ENCODE results near the gene FGFR4. TPM values are rescaled to one million over a fixed set of nuclear protein-coding genes. Genes with fewer than 3 reads are reported as not detected.

FGFR4 gene
- total and polyA plus RNA-seq, 3 donors from 2014 or later: 7.8 to 10.3 (median 9.7) TPM

DNA sequence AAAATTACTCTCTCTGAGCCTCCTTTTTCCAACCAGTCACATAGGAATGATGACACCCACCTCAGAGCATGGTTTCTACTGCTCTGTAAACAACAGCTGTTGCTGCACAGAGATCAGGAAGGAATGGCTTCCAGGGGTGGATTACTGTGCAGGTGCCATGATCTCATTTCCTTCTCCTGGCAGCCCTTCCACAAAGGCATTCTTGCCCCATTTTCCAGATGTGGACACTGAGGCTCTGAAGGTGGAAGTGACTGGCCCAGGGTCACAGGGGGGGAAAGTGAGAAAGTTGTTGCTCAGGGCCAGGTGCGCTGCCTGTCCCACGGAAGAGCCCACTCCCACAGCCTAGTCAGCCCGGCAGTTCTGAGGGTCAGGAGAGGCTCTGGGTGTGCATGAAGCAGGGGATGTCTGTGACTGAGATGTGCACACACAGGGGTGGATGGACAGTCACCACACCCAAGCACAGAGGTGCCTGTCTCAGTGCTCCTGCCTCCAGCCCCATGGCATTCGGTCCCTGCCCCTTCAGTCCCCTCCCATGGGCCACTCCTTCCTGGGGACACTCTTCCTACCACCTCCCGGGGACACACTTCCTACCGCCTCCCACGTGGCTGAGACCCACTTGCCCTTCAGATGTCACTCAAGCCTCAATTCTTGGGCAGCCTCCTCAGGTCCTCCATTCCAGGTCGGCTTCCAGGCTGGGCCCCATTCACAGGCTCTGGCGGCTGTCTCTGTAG lies 17.0 kb downstream of the FGFR4 start:
- intact Hi-C loops (cut with DNase I; ENCODE audit: low total_unique reads): no loop called here
- no peak for DNase-seq
- H3K4me1 ChIP-seq: no peaks in the 10 kb centered on the region
- no peaks in the 10 kb centered on the region for H3K9me3 ChIP-seq
- WGBS, 2 donors: 69 to 80% methylated on average over 9 of the region's 9 CpGs
- no peaks in the 10 kb centered on the region for H3K36me3 ChIP-seq (ENCODE audit: low read depth, missing control alignments)
- no peak overlapping the region for H3K27ac ChIP-seq
- no peak overlapping the region for H3K4me3 ChIP-seq
- no peaks in the 10 kb centered on the region for H3K27me3 ChIP-seq
- TF ChIP-seq, protein P1, sequence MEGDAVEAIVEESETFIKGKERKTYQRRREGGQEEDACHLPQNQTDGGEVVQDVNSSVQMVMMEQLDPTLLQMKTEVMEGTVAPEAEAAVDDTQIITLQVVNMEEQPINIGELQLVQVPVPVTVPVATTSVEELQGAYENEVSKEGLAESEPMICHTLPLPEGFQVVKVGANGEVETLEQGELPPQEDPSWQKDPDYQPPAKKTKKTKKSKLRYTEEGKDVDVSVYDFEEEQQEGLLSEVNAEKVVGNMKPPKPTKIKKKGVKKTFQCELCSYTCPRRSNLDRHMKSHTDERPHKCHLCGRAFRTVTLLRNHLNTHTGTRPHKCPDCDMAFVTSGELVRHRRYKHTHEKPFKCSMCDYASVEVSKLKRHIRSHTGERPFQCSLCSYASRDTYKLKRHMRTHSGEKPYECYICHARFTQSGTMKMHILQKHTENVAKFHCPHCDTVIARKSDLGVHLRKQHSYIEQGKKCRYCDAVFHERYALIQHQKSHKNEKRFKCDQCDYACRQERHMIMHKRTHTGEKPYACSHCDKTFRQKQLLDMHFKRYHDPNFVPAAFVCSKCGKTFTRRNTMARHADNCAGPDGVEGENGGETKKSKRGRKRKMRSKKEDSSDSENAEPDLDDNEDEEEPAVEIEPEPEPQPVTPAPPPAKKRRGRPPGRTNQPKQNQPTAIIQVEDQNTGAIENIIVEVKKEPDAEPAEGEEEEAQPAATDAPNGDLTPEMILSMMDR (IDR thresholded peaks at IDR 0.05): no peak
- TF ChIP-seq POLR2A (IDR thresholded peaks at IDR 0.05): no peak

DNA sequence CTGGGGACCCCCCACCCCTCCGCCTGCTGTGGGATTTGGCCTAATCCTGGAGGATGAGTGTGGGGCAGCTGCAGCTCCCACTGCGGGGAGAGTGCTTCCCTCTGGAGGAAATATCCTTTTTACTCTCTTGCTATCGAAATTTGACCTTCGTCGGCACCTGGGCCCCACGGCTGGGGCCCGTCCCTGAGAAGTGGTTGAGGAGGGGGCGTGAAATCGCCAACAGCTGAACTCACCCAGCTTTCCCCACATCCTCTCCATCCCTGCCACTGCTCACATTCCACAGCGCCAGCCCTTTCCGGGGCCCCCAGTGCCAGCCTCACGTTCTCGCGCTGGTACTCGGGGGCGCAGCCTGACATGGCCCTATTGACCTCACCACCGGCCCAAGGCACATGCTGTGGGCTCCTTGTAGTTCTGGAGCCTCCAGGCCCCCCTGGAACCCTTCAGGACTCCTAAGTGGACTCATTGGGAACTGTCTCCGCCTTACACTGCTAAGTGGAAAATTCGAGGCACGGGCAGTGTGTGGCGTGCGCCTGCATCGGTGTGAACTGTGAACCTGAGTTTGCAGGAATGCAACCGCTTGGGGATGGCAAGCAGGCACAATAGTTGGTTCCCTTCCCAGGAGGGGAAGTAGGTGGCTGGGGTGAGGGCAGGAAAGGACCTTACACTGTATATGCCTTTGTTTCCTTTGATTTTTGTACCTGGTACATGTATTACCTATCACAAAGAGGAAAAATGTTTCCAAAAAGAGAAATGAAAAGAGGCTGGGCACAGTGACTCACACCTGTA lies 19.2 kb downstream of the FGFR4 start:
- Histone ChIP-seq H3K27ac (no peak overlapping the region), H3K9me3 (no peaks in the 10 kb centered on the region), H3K27me3 (no peaks in the 10 kb centered on the region), H3K36me3 (ENCODE audit: low read depth, missing control alignments) (no peaks in the 10 kb centered on the region), H3K4me3 (no peak overlapping the region), H3K4me1 (peaks cover 7% of the 10 kb centered on the region)
- TF ChIP-seq POLR2A (IDR thresholded peaks at IDR 0.05): no peak
- WGBS, 2 donors: 74 to 81% methylated on average over 19 to 24 of the region's 24 CpGs
- intact Hi-C loops (cut with DNase I; ENCODE audit: low total_unique reads): no loop called here
- DNase-seq: no peak

DNA sequence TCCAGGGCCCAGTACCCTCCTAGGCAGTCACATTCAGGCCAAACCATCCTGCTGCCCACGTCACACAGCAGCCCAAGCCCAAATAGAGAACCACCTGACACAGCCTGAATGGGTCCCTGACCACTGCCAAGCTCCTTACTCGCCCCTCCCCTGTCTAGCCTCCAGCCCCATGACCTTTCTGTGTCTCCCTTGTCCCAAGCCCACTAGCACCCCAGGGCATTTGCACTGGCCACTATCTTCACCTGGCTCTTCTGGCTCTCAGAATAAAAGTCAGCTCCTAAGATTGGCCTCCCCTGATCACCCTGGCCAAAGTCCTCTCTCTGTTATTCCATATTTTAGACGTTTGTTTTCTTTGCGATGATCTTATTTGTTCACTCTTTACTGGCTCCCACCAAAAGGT lies 20.4 kb downstream of the FGFR4 start:
- Histone ChIP-seq H3K4me3 (no peak overlapping the region), H3K27me3 (no peaks in the 10 kb centered on the region), H3K9me3 (no peaks in the 10 kb centered on the region), H3K27ac (no peak overlapping the region), H3K36me3 (ENCODE audit: low read depth, missing control alignments) (no peaks in the 10 kb centered on the region), H3K4me1 (peaks cover 7% of the 10 kb centered on the region)
- intact Hi-C loops (cut with DNase I; ENCODE audit: low total_unique reads): no loop called here
- no peak for DNase-seq
- TF ChIP-seq POLR2A (IDR thresholded peaks at IDR 0.05): no peak
- TF ChIP-seq, protein P1 (IDR thresholded peaks at IDR 0.05): no peak
- WGBS, 2 donors: 79 to 93% methylated on average over 4 of the region's 4 CpGs

DNA sequence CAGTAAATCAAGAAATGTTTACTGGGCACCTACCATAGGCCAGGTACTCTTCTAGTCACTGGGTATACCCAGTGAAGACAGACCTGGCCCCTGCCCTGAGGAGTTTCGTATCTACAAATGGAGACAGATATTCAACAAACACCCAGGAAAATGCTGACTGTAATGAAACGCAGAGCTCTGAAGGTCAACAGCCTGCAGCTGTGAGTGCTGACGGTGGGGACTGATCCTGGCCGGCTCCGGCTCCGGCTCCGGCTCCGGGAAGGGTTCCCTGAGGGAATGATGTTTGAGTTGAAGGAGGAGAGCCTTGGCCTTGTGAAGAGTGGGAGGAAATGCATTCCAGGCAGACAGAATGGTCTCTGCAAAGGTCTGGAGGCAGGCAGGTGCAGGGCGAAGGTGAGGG lies 23.1 kb downstream of the FGFR4 start:
- no peak for TF ChIP-seq POLR2A (IDR thresholded peaks at IDR 0.05)
- TF ChIP-seq, protein P1 (IDR thresholded peaks at IDR 0.05): no peak
- no peaks in the 10 kb centered on the region for H3K36me3 ChIP-seq (ENCODE audit: low read depth, missing control alignments)
- WGBS, 2 donors: 32 to 41% methylated on average over 9 of the region's 9 CpGs
- H3K4me1 ChIP-seq: peaks cover 16% of the 10 kb centered on the region
- intact Hi-C loops (cut with DNase I; ENCODE audit: low total_unique reads): loop anchor here (10.0 kb wide), 1 partner anchor 195 kb away; the partner anchor contains the start of genes PRELID1 and RAB24
- no peak overlapping the region for H3K27ac ChIP-seq
- DNase-seq: peak; percentile 64
- H3K4me3 ChIP-seq: no peak overlapping the region
- H3K27me3 ChIP-seq: no peaks in the 10 kb centered on the region
- H3K9me3 ChIP-seq: no peaks in the 10 kb centered on the region

DNA sequence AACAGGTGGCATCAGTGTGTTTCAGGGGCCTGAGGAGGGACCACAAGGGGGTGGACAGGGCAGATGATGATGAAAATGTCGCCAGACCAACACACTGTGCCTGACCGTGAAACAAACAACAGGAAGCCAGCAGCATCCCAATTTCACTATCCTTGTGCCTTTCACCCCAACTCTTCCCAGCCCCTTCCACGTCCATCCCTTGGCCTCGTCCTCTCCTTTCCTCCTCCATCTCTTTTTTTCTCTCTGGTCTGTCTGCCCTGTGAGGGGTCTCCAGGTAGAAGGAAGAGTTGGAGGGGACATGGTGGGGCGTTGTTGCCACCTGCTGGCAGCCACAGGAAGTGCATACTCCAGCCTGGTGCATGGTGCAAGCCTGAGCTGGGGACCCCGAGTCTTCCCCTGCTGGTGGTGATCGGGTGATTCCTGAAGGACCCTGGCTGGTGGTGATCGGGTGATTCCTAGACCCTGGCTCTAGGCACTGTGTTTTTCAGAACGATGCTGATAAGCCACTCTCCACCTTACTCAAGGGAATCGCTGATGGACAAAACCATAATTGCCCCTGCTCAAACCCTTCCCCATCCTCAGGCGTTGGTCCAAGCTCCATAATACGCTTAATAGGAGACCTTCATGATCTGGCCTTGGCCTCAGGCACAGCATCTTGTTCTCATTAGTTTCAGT lies 25.1 kb downstream of the FGFR4 start:
- Histone ChIP-seq H3K9me3 (no peaks in the 10 kb centered on the region), H3K4me1 (peaks cover 17% of the 10 kb centered on the region), H3K36me3 (ENCODE audit: low read depth, missing control alignments) (no peaks in the 10 kb centered on the region), H3K27ac (no peak overlapping the region), H3K27me3 (no peaks in the 10 kb centered on the region), H3K4me3 (no peak overlapping the region)
- 37 to 60% methylated on average over 6 to 12 of the region's 12 CpGs for WGBS, 2 donors
- intact Hi-C loops (cut with DNase I; ENCODE audit: low total_unique reads): loop anchor here (10.0 kb wide), 1 partner anchor 193 kb away; the partner anchor contains the start of genes PRELID1 and RAB24
- peak; percentile 77 for DNase-seq
- TF ChIP-seq, protein P1 (IDR thresholded peaks at IDR 0.05): peak; percentile 91 to 93 (median 91)
- TF ChIP-seq POLR2A (IDR thresholded peaks at IDR 0.05): no peak

Measured in testis (tissue), 3 donors.